ENCODE measurements around the gene CTSA. TPM values are rescaled to one million over a fixed set of nuclear protein-coding genes. Genes with fewer than 3 reads are reported as not detected.

CTSA gene
- total and polyA plus RNA-seq, 9 of the 15 experiments (the other 6 are each of a cell fraction or from before 2014, with no cell fraction given), result 8.8 to 61.7 (median 28.3) TPM

- no peak for FAIRE-seq
- Histone ChIP-seq H3K79me2 (ENCODE audit: control insufficient read depth, insufficient read depth, low read length) (no peaks in the 10 kb centered on the region), H4K20me1 (replicated peaks; ENCODE audit: control insufficient read depth, insufficient read depth, low read length) (0 out of 2 replicates have a peak, but pooled peaks cover 3% of the 10 kb centered on the region), H3K27me3 (ENCODE audit: control insufficient read depth in 2 of 2, insufficient read depth in 2 of 2, low read length in 2 of 2) (no peaks in the 10 kb centered on the region), H3K36me3 (ENCODE audit: control insufficient read depth, insufficient read depth, low read length) (no peaks in the 10 kb centered on the region), H3K9me1 (ENCODE audit: control insufficient read depth, insufficient read depth, low read length) (no peaks in the 10 kb centered on the region), H3K4me1 (replicated peaks in 1 of 2; ENCODE audit: control insufficient read depth in 2 of 2, insufficient read depth in 2 of 2, low read length in 2 of 2) (peaks cover 10 to 16% of the 10 kb centered on the region in 2 experiments; a peak in 4 of 5 replicates), H3K9ac (ENCODE audit: insufficient read depth in 1 of 2, low read depth in 2 of 2, low read length in 2 of 2) (no peak overlapping the region), H3K27ac (ENCODE audit: extremely low read depth, low read depth, low read length) (no peak overlapping the region), H3K4me3 (no peak overlapping the region), H3K9me3 (replicated peaks; ENCODE audit: control insufficient read depth, insufficient read depth, low read depth, low read length) (no peaks in the 10 kb centered on the region), H2AFZ (ENCODE audit: low read depth, low read length) (peak overlapping the region; percentile 27), H3K4me2 (ENCODE audit: insufficient read depth, low read length) (no peak overlapping the region)
- POLR2A ChIA-PET, result interaction anchor here (0.7 to 2.2 kb wide), 4 partner anchors 8 to 27 kb away, joined by 3 to 9 read pairs (median 4); partner anchors contain the start of genes CTSA, NEURL2 and PCIF1
- WGBS (ENCODE audit: insufficient coverage, low coverage, missing lambda C conversion rate), result 66% methylated on average over 5 of the region's 5 CpGs
- in situ Hi-C loops (cut with MboI), result no loop called here
- CTCF ChIA-PET (ENCODE audit: low intra/inter-chr PET ratio), result no interaction called here
- intact Hi-C loops (cut with micrococcal nuclease), result no loop called here
- TF ChIP-seq ARNT (IDR thresholded peaks at IDR 0.05), result peak in 1 of 2 experiments; percentile 97; a peak in 2 of 4 replicates
- no peak for TF ChIP-seq ZC3H8 (IDR thresholded peaks at IDR 0.05)
- ATAC-seq, result no peak
- no TSS peak for BruUV-seq (replicated peaks)
- no peak for DNase-seq (ENCODE audit: extremely low read depth in 1 of 4, low spot score in 3 of 4)
Observed at GRCh38 chr20:45918182-45918737, 27.1 kb downstream of the CTSA start.

GRCh38 chr20:45918779-45919537, 27.8 kb downstream of the CTSA start:
- Histone ChIP-seq H3K9me3 (replicated peaks; ENCODE audit: control insufficient read depth, insufficient read depth, low read depth, low read length) (no peaks in the 10 kb centered on the region), H3K27me3 (ENCODE audit: control insufficient read depth in 2 of 2, insufficient read depth in 2 of 2, low read length in 2 of 2) (no peaks in the 10 kb centered on the region), H3K27ac (ENCODE audit: extremely low read depth, low read depth, low read length) (no peak overlapping the region), H3K79me2 (ENCODE audit: control insufficient read depth, insufficient read depth, low read length) (no peaks in the 10 kb centered on the region), H3K4me3 (no peak overlapping the region), H3K4me1 (replicated peaks in 1 of 2; ENCODE audit: control insufficient read depth in 2 of 2, insufficient read depth in 2 of 2, low read length in 2 of 2) (peaks cover 10 to 16% of the 10 kb centered on the region in 2 experiments; a peak in 4 of 5 replicates), H3K9me1 (ENCODE audit: control insufficient read depth, insufficient read depth, low read length) (no peaks in the 10 kb centered on the region), H3K4me2 (ENCODE audit: insufficient read depth, low read length) (no peak overlapping the region), H3K9ac (ENCODE audit: insufficient read depth in 1 of 2, low read depth in 2 of 2, low read length in 2 of 2) (no peak overlapping the region), H2AFZ (ENCODE audit: low read depth, low read length) (no peak overlapping the region), H3K36me3 (ENCODE audit: control insufficient read depth, insufficient read depth, low read length) (no peaks in the 10 kb centered on the region), H4K20me1 (replicated peaks; ENCODE audit: control insufficient read depth, insufficient read depth, low read length) (0 out of 2 replicates have a peak, but pooled peaks cover 3% of the 10 kb centered on the region)
- FAIRE-seq (no peak), DNase-seq (ENCODE audit: extremely low read depth in 1 of 4, low spot score in 3 of 4) (no peak), ATAC-seq (no peak)
- ChIA-PET CTCF (ENCODE audit: low intra/inter-chr PET ratio) (no interaction called here), POLR2A (interaction anchor here (0.5 to 8.0 kb wide), 4 partner anchors 9 to 14 kb away, joined by 3 to 91 read pairs (median 6); partner anchors contain the start of gene PCIF1)
- in situ Hi-C loops (cut with MboI) (no loop called here), intact Hi-C loops (cut with micrococcal nuclease) (no loop called here)
- 75% methylated on average over 12 of the region's 12 CpGs for WGBS (ENCODE audit: insufficient coverage, low coverage, missing lambda C conversion rate)
- no TSS peak for BruUV-seq (replicated peaks)
- TF ChIP-seq MCM7 (IDR thresholded peaks at IDR 0.05) (no peak), HCFC1 (IDR thresholded peaks at IDR 0.05; ENCODE audit: low read depth, low read length) (no peak), MED1 (CRISPR knock-in tag; IDR thresholded peaks at IDR 0.05; ENCODE audit: borderline replicate concordance) (no peak), HDAC2 (IDR thresholded peaks at IDR 0.05) (peak; percentile 80), PTBP1 (IDR thresholded peaks at IDR 0.05; ENCODE audit: low read depth, low read length) (0 out of 2 replicates have a peak, but pooled peaks have one; percentile 56), BCL6 (CRISPR knock-in tag; IDR thresholded peaks at IDR 0.05) (no peak), KHSRP (IDR thresholded peaks at IDR 0.05) (no peak), RCOR1 (IDR thresholded peaks at IDR 0.05; ENCODE audit: borderline replicate concordance in 1 of 2, low read depth in 2 of 2, low read length in 2 of 2) (peak in 1 of 2 experiments; percentile 68; a peak in 1 of 4 replicates), RAD21 (CRISPR knock-in tag; conservative IDR thresholded peaks at IDR 0.05 in 1 of 2, IDR thresholded peaks at IDR 0.05 in 1 of 2) (no peak), TSHZ1 (CRISPR knock-in tag; IDR thresholded peaks at IDR 0.05) (no peak)

All from K562 (cell line).